Measurements from ENCODE around the gene OSBPL9. TPM values are rescaled to one million over a fixed set of nuclear protein-coding genes. Genes with fewer than 3 reads are reported as not detected.

The OSBPL9 gene
- total RNA-seq, 1 experiment from 2014 or later, result 188 TPM

DNA sequence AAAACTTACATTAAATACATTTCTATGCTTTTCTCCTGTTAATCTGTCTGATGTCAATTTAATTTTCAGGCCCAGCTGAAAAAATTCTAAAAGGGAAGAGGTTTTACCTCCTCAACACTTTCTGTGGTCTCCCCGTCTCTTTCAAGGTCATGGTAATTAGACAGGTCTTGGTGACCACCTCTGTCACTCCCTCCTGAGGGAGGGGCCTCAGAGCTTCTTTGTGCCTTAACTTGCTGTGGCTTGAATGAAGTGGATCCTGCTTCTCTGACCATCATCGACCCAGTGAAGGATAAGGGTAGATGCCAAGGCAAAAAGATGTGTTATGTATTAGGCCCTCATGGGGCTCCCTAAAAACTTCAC lies 40.8 kb upstream of the OSBPL9 start:
- no peaks in the 10 kb centered on the region for H3K9me2 ChIP-seq (ENCODE audit: insufficient read depth)
- no peak overlapping the region for H3K4me2 ChIP-seq
- peaks cover 29% of the 10 kb centered on the region for H3K4me1 ChIP-seq (replicated peaks; ENCODE audit: insufficient read depth)
- intact Hi-C loops (cut with micrococcal nuclease; ENCODE audit: unreplicated experiment), result no loop called here
- no peaks in the 10 kb centered on the region for H3K27me3 ChIP-seq (ENCODE audit: insufficient read depth, low read depth)
- ChIA-PET CTCF (no interaction called here), POLR2A (ENCODE audit: unreplicated experiment) (interaction anchor here (0.6 kb wide), 1 partner anchor 188 kb away, joined by 4 read pairs; no protein-coding TSS in a partner anchor)
- no peaks in the 10 kb centered on the region for H4K20me1 ChIP-seq (ENCODE audit: insufficient read depth)
- TF ChIP-seq, protein P1, sequence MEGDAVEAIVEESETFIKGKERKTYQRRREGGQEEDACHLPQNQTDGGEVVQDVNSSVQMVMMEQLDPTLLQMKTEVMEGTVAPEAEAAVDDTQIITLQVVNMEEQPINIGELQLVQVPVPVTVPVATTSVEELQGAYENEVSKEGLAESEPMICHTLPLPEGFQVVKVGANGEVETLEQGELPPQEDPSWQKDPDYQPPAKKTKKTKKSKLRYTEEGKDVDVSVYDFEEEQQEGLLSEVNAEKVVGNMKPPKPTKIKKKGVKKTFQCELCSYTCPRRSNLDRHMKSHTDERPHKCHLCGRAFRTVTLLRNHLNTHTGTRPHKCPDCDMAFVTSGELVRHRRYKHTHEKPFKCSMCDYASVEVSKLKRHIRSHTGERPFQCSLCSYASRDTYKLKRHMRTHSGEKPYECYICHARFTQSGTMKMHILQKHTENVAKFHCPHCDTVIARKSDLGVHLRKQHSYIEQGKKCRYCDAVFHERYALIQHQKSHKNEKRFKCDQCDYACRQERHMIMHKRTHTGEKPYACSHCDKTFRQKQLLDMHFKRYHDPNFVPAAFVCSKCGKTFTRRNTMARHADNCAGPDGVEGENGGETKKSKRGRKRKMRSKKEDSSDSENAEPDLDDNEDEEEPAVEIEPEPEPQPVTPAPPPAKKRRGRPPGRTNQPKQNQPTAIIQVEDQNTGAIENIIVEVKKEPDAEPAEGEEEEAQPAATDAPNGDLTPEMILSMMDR (conservative IDR thresholded peaks at IDR 0.05), result no peak
- no peak for TF ChIP-seq EZH2 (IDR thresholded peaks at IDR 0.05; ENCODE audit: low read depth)
- H3K9me3 ChIP-seq (ENCODE audit: insufficient read depth, low read depth), result no peaks in the 10 kb centered on the region
- no peak overlapping the region for H3K27ac ChIP-seq
- no TSS peak for BruUV-seq (replicated peaks)
- no peaks in the 10 kb centered on the region for H3K79me2 ChIP-seq (ENCODE audit: low read depth)
- no peak for DNase-seq
- no peak overlapping the region for H2AFZ ChIP-seq
- H3F3A ChIP-seq (ENCODE audit: insufficient read depth, low read depth), result peaks cover 16% of the 10 kb centered on the region
- H3K36me3 ChIP-seq (ENCODE audit: low read depth), result no peaks in the 10 kb centered on the region
- H3K4me3 ChIP-seq, result no peak overlapping the region

DNA sequence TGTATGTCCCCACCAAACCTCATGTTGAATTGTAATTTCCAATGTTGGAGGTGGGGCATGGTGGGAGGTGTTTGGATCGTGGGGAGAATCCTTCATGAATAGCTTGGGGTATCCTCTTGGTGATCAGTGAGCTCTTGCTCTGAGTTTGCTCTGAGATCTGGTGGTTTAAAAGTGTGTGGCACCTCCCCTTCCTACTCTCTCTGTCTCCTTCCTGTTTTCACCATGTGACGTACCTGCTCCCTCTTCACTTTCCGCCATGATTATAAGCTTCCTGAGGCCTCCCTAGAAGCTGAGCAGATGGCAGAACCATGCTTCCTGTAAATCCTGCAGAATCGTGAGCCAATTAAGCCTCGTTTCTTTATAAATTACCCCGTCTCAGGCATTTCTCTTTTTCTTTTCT lies 40.0 kb upstream of the OSBPL9 start:
- ChIA-PET CTCF (no interaction called here), POLR2A (ENCODE audit: unreplicated experiment) (no interaction called here)
- Histone ChIP-seq H2AFZ (no peak overlapping the region), H3K27me3 (ENCODE audit: insufficient read depth, low read depth) (no peaks in the 10 kb centered on the region), H3K27ac (no peak overlapping the region), H3K9me2 (ENCODE audit: insufficient read depth) (no peaks in the 10 kb centered on the region), H3K4me3 (no peak overlapping the region), H4K20me1 (ENCODE audit: insufficient read depth) (no peaks in the 10 kb centered on the region), H3K9me3 (ENCODE audit: insufficient read depth, low read depth) (no peaks in the 10 kb centered on the region), H3K36me3 (ENCODE audit: low read depth) (no peaks in the 10 kb centered on the region), H3K4me2 (no peak overlapping the region), H3K79me2 (ENCODE audit: low read depth) (no peaks in the 10 kb centered on the region), H3F3A (ENCODE audit: insufficient read depth, low read depth) (peaks cover 7% of the 10 kb centered on the region; the same call in 1 of the 2 replicates), H3K4me1 (replicated peaks; ENCODE audit: insufficient read depth) (peaks cover 20% of the 10 kb centered on the region)
- no peak for DNase-seq
- no TSS peak for BruUV-seq (replicated peaks)
- no peak for TF ChIP-seq EZH2 (IDR thresholded peaks at IDR 0.05; ENCODE audit: low read depth)
- TF ChIP-seq, protein P1 (conservative IDR thresholded peaks at IDR 0.05), result no peak
- intact Hi-C loops (cut with micrococcal nuclease; ENCODE audit: unreplicated experiment), result no loop called here

DNA sequence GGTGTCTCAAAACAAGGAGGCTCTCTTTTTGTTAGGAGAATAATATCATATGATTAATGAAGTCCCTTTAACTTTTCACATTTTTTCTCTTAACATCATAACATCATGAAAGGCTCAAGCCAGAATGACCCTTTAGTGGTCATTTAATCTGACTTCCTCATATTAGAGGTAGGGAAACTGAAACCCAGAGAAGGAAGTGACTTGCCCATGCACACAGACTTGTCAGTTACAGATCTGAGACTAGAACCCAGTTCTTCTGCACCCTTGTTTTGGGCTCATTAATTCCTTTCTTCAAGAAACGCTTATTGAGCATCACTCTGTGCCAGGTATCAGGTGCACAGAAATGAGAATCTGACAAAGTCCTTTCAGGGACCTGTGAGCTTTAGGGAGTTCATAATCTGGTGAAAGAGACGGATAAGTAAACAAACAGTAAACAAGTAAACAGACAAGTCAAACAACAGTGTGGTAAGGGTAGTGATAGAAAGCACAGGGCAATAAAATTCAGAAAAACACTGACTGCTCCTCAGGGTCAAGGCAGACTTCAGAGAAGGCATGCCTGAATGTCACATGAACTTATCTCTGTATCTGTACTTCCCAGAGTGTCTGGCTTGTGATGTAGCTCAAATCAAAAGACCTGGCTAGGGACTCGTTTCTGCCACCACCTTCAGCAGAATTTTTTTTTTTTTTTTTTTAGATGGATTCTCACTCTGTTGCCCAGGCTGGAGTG lies 38.3 kb upstream of the OSBPL9 start:
- H3K36me3 ChIP-seq (ENCODE audit: low read depth), result no peaks in the 10 kb centered on the region
- TF ChIP-seq, protein P1 (conservative IDR thresholded peaks at IDR 0.05), result no peak
- TF ChIP-seq EZH2 (IDR thresholded peaks at IDR 0.05; ENCODE audit: low read depth), result no peak
- H3K9me3 ChIP-seq (ENCODE audit: insufficient read depth, low read depth), result no peaks in the 10 kb centered on the region
- BruUV-seq (replicated peaks), result no TSS peak
- peaks cover 7% of the 10 kb centered on the region; the same call in 1 of the 2 replicates for H3F3A ChIP-seq (ENCODE audit: insufficient read depth, low read depth)
- no peak overlapping the region for H3K4me2 ChIP-seq
- H3K9me2 ChIP-seq (ENCODE audit: insufficient read depth), result no peaks in the 10 kb centered on the region
- no peaks in the 10 kb centered on the region for H3K27me3 ChIP-seq (ENCODE audit: insufficient read depth, low read depth)
- no peak overlapping the region for H2AFZ ChIP-seq
- H3K4me1 ChIP-seq (replicated peaks; ENCODE audit: insufficient read depth), result peaks cover 14% of the 10 kb centered on the region
- ChIA-PET CTCF (no interaction called here), POLR2A (ENCODE audit: unreplicated experiment) (interaction anchor here (0.6 kb wide), 1 partner anchor 18 kb away, joined by 4 read pairs; no protein-coding TSS in a partner anchor)
- no peaks in the 10 kb centered on the region for H4K20me1 ChIP-seq (ENCODE audit: insufficient read depth)
- no peak overlapping the region for H3K27ac ChIP-seq
- no peak for DNase-seq
- H3K4me3 ChIP-seq, result no peak overlapping the region
- no peaks in the 10 kb centered on the region for H3K79me2 ChIP-seq (ENCODE audit: low read depth)
- intact Hi-C loops (cut with micrococcal nuclease; ENCODE audit: unreplicated experiment), result no loop called here
